IPS-11a (cell line): ENCODE measurements around the gene ATP13A3.

Experiments used
- H3K4me3 ChIP-seq: one replicate; pipeline ENCODE4 v1.5.1; 2013; ENCODE audit warnings: low read depth, low read length, control low read depth

Gene ATP13A3

GRCh38 chr3:194476784-194477183 is 10.0 kb downstream of the ATP13A3 start:
- H3K4me3 ChIP-seq = no peak overlapping the region

GRCh38 chr3:194475978-194476377 is 10.8 kb downstream of the ATP13A3 start:
- no peak overlapping the region for H3K4me3 ChIP-seq

GRCh38 chr3:194475138-194475932 is 11.5 kb downstream of the ATP13A3 start:
- no peak overlapping the region for H3K4me3 ChIP-seq

GRCh38 chr3:194474675-194475074 is 12.1 kb downstream of the ATP13A3 start:
- no peak overlapping the region for H3K4me3 ChIP-seq

GRCh38 chr3:194472290-194472920 is 14.4 kb downstream of the ATP13A3 start:
- no peak overlapping the region for H3K4me3 ChIP-seq

GRCh38 chr3:194471863-194472262 is 14.9 kb downstream of the ATP13A3 start:
- no peak overlapping the region for H3K4me3 ChIP-seq

- no peak overlapping the region for H3K4me3 ChIP-seq
Observed at GRCh38 chr3:194470615-194471014, 16.2 kb downstream of the ATP13A3 start.

GRCh38 chr3:194469977-194470376 is 16.8 kb downstream of the ATP13A3 start:
- H3K4me3 ChIP-seq = no peak overlapping the region

- H3K4me3 ChIP-seq = no peak overlapping the region
Observed at GRCh38 chr3:194468086-194468485, 18.7 kb downstream of the ATP13A3 start.

- H3K4me3 ChIP-seq = no peak overlapping the region
Observed at GRCh38 chr3:194466761-194467356, 19.9 kb downstream of the ATP13A3 start.

GRCh38 chr3:194465920-194466570 is 20.8 kb downstream of the ATP13A3 start:
- no peak overlapping the region for H3K4me3 ChIP-seq

GRCh38 chr3:194465246-194465645 is 21.6 kb downstream of the ATP13A3 start:
- no peak overlapping the region for H3K4me3 ChIP-seq

- H3K4me3 ChIP-seq = no peak overlapping the region
Observed at GRCh38 chr3:194464692-194465091, 22.1 kb downstream of the ATP13A3 start.

- H3K4me3 ChIP-seq = no peak overlapping the region
Observed at GRCh38 chr3:194462936-194463335, 23.9 kb downstream of the ATP13A3 start.

- no peak overlapping the region for H3K4me3 ChIP-seq
Observed at GRCh38 chr3:194460566-194460965, 26.2 kb downstream of the ATP13A3 start.

- H3K4me3 ChIP-seq = no peak overlapping the region
Observed at GRCh38 chr3:194458131-194458530, 28.7 kb downstream of the ATP13A3 start.

- no peak overlapping the region for H3K4me3 ChIP-seq
Observed at GRCh38 chr3:194455481-194455880, 31.3 kb downstream of the ATP13A3 start.

GRCh38 chr3:194450341-194450740 is 36.5 kb downstream of the ATP13A3 start:
- no peak overlapping the region for H3K4me3 ChIP-seq

- H3K4me3 ChIP-seq = no peak overlapping the region
Observed at GRCh38 chr3:194449913-194450312, 36.9 kb downstream of the ATP13A3 start.

GRCh38 chr3:194447657-194448056 is 39.1 kb downstream of the ATP13A3 start:
- no peak overlapping the region for H3K4me3 ChIP-seq

GRCh38 chr3:194447161-194447560 is 39.6 kb downstream of the ATP13A3 start:
- H3K4me3 ChIP-seq = no peak overlapping the region

GRCh38 chr3:194446754-194447153 is 40.0 kb downstream of the ATP13A3 start:
- no peak overlapping the region for H3K4me3 ChIP-seq
